CD4-positive, alpha-beta T cell treated with Interleukin-15 for 4 hours (primary cell): ENCODE results near the gene AXIN1.
A peak's percentile ranks its signal among the peaks of the same experiment; 100 is the strongest.
"Not testable (repeated sequence)": the region's sequence is repeated elsewhere in the genome, so short reads cannot be mapped to it uniquely, and the experiment has no call there.

Experiments
- DNase-seq: peaks from one replicate; pipeline ENCODE4 v3.0.0-alpha.2; 2020; ENCODE audit warnings: low spot score

Gene AXIN1

DNA sequence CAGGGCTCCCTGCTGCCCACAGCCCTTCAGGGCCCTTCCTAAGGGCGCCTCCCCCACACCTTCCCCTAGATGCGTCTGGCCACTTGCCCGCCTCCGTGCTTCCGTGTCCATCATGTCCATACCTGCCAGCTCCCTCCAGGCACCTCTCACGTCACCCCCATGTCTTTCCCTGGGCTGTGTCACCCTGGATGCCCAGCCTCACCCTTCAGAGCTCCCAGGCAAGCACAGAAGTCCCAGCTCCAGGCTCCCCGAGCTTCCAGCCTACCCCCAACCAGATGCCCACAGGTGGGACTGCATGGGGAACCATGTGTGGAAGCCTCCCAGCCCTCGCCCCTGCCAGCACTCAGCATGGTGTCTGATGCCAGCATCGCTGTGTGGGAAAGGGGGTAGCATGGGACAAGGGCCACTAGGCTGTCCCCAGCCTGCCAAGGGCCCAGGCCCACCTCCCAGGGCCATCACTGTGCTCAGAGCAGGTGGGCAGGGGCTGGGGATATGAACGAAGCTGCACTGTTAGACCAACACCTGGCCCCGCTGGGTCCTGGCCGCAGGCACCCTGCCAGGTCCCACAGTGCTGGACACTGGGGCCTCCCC lies 1.9 kb upstream of the AXIN1 start:
- no peak for DNase-seq

GRCh38 chr16:353404-354290 lies 1.1 kb upstream of the AXIN1 start:
- no peak for DNase-seq

DNA sequence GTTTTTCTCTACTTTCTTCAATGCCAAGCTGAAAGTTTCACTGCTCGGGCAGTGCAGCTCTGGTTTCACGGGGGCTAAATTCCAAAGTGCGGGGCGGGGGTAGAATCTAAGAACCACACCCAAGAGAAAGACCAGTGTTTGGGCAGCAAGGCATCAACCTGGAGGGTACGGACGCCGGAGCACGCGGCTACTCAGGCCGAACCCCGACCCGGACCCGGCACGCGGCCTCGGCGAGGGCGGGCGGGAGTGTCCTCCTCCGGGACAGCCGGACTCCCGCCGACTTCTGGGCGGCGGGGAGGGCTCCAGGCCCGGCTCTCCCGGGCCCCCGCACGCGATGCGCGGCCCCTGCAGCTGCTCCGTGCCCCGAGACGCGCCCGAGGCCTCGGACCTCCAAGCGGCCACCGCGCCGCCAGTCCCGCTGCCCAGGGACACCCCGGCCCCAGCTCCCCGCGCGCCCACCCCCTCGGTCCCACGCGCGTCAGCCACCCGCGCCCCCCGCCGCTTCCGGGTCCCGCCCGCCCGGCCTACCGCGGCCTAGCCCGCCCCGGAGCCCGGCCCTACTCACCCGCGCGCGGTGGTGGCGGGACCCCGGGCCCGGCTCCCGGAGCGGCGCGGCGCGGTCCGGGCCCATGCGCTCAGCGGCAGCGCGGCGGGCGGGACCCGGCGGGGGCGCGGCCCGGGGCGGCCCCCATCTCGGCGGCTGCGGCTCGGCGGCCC lies 561 bp downstream of the AXIN1 start:
- peak; percentile 8 for DNase-seq

DNA sequence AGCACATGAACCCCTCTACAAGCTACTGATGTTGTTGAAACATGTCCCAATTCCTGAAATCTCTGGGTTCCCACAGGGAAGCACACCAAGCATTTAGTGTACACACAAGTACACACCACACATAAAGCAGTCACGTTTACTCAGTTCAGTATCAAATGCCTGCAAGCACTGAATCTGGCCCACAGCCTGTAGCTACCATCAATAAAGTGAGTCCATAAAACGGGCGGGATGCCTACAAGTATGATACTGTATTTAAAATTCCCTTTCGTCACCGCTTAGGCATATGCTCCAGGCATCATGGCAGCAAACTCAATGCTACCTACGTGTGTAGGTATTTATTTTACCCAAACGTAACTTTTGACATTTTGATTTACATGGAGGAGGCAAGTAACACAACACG lies 2.3 kb downstream of the AXIN1 start:
- DNase-seq, result no peak

GRCh38 chr16:349211-349610 lies 3.3 kb downstream of the AXIN1 start:
- DNase-seq, result no peak

GRCh38 chr16:348495-348894 lies 4.0 kb downstream of the AXIN1 start:
- DNase-seq, result not testable (repeated sequence)

GRCh38 chr16:347203-347602 lies 5.3 kb downstream of the AXIN1 start:
- DNase-seq, result no peak

GRCh38 chr16:346587-346986 lies 5.9 kb downstream of the AXIN1 start:
- no peak for DNase-seq

GRCh38 chr16:345772-346171 lies 6.8 kb downstream of the AXIN1 start:
- peak; percentile 62 for DNase-seq

GRCh38 chr16:342455-343213 lies 9.9 kb downstream of the AXIN1 start:
- DNase-seq, result no peak

DNA sequence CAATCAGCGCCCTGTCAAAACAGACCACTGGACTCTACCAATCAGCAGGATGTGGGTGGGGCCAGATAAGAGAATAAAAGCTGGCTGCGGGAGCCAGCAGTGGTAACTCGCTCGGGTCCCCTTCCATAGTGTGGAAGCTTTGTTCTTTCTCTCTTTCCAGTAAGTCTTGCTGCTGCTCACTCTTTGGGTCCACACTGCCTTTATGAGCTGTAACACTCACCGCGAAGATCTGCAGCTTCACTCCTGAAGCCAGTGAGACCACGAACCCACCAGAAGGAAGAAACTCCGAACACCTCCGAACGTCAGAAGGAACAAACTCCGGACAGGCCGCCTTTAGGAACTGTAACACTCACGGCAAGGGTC lies 10.6 kb downstream of the AXIN1 start:
- not testable (repeated sequence) for DNase-seq

DNA sequence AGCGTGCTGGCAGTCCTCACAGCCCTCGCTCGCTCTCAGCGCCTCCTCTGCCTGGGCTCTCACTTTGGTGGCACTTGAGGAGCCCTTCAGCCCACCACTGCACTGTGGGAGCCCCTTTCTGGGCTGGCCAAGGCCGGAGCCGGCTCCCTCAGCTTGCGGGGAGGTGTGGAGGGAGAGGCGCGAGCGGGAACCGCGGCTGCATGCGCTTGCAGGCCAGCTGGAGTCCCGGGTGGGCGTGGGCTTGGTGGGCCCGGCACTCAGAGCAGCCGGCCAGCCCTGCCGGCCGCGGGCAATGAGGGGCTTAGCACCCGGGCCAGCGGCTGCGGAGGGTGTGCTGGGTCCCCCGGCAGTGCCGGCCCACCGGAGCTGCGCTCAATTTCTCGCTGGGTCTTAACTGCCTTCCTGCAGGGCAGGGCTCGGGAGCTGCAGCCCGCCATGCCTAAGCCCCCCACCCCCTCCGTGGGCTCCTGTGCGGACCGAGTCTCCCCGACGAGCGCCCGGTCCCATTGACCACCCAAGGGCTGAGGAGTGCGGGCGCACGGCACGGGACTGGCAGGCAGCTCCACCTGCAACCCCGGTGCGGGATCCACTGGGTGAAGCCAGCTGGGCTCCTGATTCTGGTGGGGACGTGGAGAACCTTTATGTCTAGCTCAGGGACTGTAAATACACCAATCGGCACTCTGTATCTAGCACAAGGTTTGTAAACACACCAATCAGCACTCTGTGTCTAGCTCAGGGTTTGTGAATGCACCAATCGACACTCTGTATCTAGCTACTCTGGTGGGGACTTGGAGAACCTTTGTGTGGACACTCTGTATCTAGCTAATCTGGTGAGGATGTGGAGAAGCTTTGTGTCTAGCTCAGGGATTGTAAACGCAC lies 11.2 kb downstream of the AXIN1 start:
- DNase-seq, result not testable (repeated sequence)

DNA sequence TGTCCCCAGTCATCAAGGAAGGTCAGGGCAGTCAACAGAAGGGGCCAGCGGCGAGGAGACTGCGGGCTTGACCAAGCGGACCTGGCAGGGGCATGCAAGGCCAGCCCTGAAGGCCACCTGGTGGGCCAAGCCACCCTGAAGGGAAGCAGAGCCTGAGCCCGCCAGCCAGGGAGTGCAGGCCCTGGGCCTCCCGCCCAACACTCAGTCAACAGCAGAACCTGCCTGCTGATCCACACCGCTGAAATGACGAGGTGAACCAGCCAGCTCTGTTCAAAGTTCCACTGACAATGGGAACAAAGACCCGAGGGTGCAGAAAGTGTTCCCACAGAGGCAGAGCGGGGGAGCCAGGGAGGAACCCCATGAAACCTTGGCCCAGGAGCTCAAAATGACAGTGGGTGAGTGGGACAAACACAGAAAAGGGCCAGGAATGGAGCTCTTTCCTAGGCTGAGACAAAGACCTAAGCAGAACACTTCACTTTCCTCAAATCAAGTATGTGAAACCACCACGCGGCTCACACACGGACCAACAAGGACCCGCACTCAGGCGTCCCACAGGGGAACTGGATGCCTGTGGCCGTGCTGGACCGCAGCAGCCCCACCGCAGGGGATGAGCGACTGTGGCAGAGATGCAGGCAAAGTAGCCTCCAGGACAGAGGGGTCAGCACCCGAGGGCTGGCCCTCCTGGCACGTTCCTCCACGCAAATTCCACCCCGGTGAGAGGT lies 12.0 kb downstream of the AXIN1 start:
- DNase-seq, result no peak

DNA sequence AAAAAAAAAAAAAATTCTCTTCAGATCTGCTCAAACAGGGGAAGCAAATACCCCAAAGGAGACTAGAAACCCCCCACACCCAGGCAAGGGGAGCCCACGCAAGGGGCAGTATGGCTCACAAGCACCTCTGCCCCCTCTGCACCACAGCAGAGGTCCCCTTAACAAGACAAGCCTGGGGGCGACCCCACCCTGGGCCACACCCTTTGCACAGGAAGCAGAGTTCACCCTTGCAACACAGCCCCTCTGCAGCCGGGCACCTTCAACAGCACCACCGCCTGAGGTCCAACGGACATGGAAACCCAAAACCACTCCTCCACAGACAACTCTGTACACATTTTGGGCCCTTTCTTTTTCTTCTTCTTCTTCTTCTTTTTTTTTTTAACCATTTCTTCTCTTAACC lies 12.8 kb downstream of the AXIN1 start:
- DNase-seq, result no peak

DNA sequence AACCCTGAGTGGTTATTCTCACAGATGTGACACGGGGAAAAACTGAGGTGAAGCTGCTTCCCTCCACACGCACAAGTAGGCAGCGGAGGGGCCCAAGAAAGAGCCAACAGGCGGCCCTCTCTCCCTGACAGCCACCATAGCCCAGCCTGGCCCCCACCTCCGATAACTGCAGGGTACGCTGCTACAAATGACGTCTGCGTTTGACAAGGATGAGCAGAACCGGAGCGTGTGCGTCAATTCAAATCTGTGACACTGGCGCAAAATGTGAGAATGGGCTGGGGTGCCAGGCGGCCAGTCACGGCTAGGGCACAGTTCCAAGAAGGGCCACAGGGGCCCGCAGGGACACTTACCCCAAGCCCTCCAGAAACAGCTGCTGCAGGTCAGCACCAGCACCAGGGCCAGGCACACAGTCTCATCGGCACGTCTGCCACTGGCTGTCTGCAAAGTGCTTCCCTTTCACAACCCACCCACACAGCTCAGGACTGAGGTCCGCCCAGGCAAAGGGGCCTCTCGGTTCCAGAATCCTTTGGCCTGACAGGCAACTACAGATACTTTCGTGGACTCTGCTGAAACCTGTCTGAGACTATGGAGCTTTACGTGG lies 14.4 kb downstream of the AXIN1 start:
- no peak for DNase-seq

DNA sequence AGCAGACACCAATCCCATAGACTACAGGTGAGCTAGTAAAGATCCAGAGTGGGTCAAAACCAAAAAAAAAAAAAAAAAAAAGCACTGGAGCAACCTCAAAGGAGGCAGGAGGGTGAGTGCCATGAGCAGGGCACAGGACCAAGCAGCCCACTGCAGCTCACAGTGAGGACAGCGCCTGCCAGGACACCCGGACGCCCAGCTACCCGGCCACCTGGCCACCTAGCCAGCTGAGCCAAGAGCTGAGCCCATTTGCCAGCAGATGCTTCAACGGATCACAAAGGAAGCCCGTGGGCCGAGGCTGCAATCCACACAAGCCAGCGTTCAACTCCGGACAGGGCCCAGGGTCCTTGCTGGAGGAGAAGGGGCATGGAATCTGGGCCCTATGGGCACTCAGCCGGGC lies 15.1 kb downstream of the AXIN1 start:
- DNase-seq, result no peak

DNA sequence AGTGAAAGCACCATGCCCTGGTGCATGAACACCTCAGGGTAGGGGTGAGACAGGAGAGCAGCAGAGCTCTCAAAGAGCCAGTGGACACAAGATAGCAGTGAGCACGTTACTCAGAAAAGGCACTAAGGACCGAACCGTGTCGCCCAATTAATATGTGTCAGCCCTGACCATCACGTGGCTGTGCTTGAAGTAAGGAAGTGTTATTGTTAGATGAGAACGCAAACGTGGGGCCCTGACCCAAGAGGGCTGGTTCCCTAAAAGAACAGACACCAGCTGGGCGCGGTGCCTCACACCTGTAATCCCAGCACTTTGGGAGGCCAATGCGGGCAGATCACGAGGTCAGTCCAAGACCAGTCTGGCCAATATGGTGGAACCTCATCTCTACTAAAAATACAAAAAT lies 16.3 kb downstream of the AXIN1 start:
- no peak for DNase-seq

- DNase-seq, result not testable (repeated sequence)
Measured at GRCh38 chr16:334861-335632, 17.5 kb downstream of the AXIN1 start.

- not testable (repeated sequence) for DNase-seq
Measured at GRCh38 chr16:334164-334832, 18.2 kb downstream of the AXIN1 start.
